Measurements from ENCODE around the gene NCDN. TPM values are rescaled to one million over a fixed set of nuclear protein-coding genes. Genes with fewer than 3 reads are reported as not detected.

The NCDN gene
- total RNA-seq, 4 donors from 2014 or later, result 8.7 to 16.8 (median 14.0) TPM

GRCh38 chr1:35589516-35590427, 32.2 kb downstream of the NCDN start:
- TF ChIP-seq POLR2A (IDR thresholded peaks at IDR 0.05) (no peak), CTCF (IDR thresholded peaks at IDR 0.05 in 4 of 5, conservative IDR thresholded peaks at IDR 0.05 in 1 of 5) (no peak)
- Histone ChIP-seq H3K4me1 (no peaks in the 10 kb centered on the region), H3K4me3 (no peak overlapping the region), H3K9me3 (no peaks in the 10 kb centered on the region), H3K27me3 (no peaks in the 10 kb centered on the region), H3K27ac (no peak overlapping the region), H3K36me3 (no peaks in the 10 kb centered on the region)
- ATAC-seq, result no peak
- no peak for DNase-seq
- intact Hi-C loops (cut with DNase I; ENCODE audit: low total_unique reads) (no loop called here), in situ Hi-C loops (cut with MboI; ENCODE audit: low sequenced_read_pairs in 4 of 4) (no loop called here)

GRCh38 chr1:35590476-35591040, 33.0 kb downstream of the NCDN start:
- Histone ChIP-seq H3K4me1 (no peaks in the 10 kb centered on the region), H3K4me3 (no peak overlapping the region), H3K27me3 (no peaks in the 10 kb centered on the region), H3K9me3 (no peaks in the 10 kb centered on the region), H3K27ac (no peak overlapping the region), H3K36me3 (no peaks in the 10 kb centered on the region)
- in situ Hi-C loops (cut with MboI; ENCODE audit: low sequenced_read_pairs in 4 of 4), result no loop called here
- intact Hi-C loops (cut with DNase I; ENCODE audit: low total_unique reads), result no loop called here
- DNase-seq (no peak), ATAC-seq (no peak)
- TF ChIP-seq POLR2A (IDR thresholded peaks at IDR 0.05) (no peak), CTCF (IDR thresholded peaks at IDR 0.05 in 4 of 5, conservative IDR thresholded peaks at IDR 0.05 in 1 of 5) (no peak)

DNA sequence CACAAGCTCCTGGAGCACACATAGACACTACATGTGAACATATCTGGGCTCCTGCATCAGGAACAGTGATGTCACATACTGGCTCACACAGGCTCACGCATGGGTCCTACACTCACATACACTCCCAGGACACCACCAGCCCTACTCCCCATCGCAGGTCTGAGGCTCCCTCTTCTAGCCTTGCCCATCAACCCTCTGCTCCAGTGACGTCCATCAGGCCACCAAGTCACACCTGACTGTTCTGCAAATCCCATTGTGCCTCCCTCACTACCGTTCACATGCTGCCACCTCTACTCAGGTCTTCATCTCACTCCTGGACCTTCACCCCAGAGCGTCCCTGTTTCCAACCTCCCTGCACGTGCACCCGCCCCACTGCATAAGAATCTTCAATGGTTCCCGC, 33.6 kb downstream of the NCDN start:
- H3K4me1 ChIP-seq, result no peaks in the 10 kb centered on the region
- H3K9me3 ChIP-seq, result no peaks in the 10 kb centered on the region
- no peak overlapping the region for H3K4me3 ChIP-seq
- H3K36me3 ChIP-seq, result no peaks in the 10 kb centered on the region
- no peaks in the 10 kb centered on the region for H3K27me3 ChIP-seq
- intact Hi-C loops (cut with DNase I; ENCODE audit: low total_unique reads) (no loop called here), in situ Hi-C loops (cut with MboI; ENCODE audit: low sequenced_read_pairs in 4 of 4) (no loop called here)
- TF ChIP-seq CTCF (IDR thresholded peaks at IDR 0.05 in 4 of 5, conservative IDR thresholded peaks at IDR 0.05 in 1 of 5), result no peak
- no peak for TF ChIP-seq POLR2A (IDR thresholded peaks at IDR 0.05)
- ATAC-seq, result no peak
- H3K27ac ChIP-seq, result no peak overlapping the region
- DNase-seq, result no peak

- Histone ChIP-seq H3K36me3 (no peaks in the 10 kb centered on the region), H3K27me3 (no peaks in the 10 kb centered on the region), H3K9me3 (no peaks in the 10 kb centered on the region), H3K27ac (no peak overlapping the region), H3K4me1 (no peaks in the 10 kb centered on the region), H3K4me3 (no peak overlapping the region)
- ATAC-seq (no peak), DNase-seq (no peak)
- no peak for TF ChIP-seq CTCF (IDR thresholded peaks at IDR 0.05 in 4 of 5, conservative IDR thresholded peaks at IDR 0.05 in 1 of 5)
- no peak for TF ChIP-seq POLR2A (IDR thresholded peaks at IDR 0.05)
- in situ Hi-C loops (cut with MboI; ENCODE audit: low sequenced_read_pairs in 4 of 4), result no loop called here
- intact Hi-C loops (cut with DNase I; ENCODE audit: low total_unique reads), result no loop called here
These were observed 35.6 kb downstream of the NCDN start for GRCh38 chr1:35592991-35593769.
